ENCODE results near the gene PRUNE1. TPM values are rescaled to one million over a fixed set of nuclear protein-coding genes. Genes with fewer than 3 reads are reported as not detected.

The PRUNE1 gene
- total RNA-seq, 1 experiment from 2014 or later = 24.5 TPM

- Mint-ChIP-seq H3K27me3 (ENCODE audit: low read depth) (no peaks in the 10 kb centered on the region), H3K4me3 (no peak overlapping the region), H3K4me1 (peaks cover 9% of the 10 kb centered on the region), H3K36me3 (peaks cover 2% of the 10 kb centered on the region; the same call in 1 of the 2 replicates), H3K27ac (no peak overlapping the region), H3K9me3 (no peaks in the 10 kb centered on the region)
- DNase-seq (ENCODE audit: low spot score) (no peak), ATAC-seq (no peak)
- CTCF ChIA-PET = interaction anchor here (1.0 kb wide), 1 partner anchor 11 kb away, joined by 4 read pairs; no protein-coding TSS in a partner anchor
- POLR2A ChIA-PET = no interaction called here
- TF ChIP-seq GABPB1 (CRISPR knock-in tag; IDR thresholded peaks at IDR 0.05) (peak; percentile 21; the same call in 1 of the 2 replicates), ETV6 (CRISPR knock-in tag; IDR thresholded peaks at IDR 0.05) (no peak)
Observed at GRCh38 chr1:151012684-151013471, 4.6 kb downstream of the PRUNE1 start.

DNA sequence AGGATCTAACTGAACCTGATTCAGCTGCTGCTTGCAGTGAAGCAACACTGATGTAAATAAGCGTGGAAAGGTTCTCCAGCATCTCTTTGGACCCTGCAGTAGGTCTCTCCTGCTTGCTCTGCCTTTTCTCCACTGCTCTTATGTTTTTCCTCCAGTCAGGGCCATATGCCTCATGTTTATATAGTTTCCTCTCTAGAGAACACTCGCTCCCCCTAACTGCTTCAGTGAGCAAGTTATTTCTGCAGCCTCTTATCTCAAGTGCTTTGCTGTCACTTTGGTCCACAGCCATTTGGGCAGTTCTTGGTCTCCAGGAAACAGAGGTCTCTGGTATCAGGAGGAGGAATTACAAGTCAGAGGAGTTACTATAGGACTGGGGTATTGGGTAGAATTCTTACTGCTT, 5.3 kb downstream of the PRUNE1 start:
- ChIA-PET POLR2A (no interaction called here), CTCF (interaction anchor here (1.0 kb wide), 1 partner anchor 11 kb away, joined by 4 read pairs; no protein-coding TSS in a partner anchor)
- Mint-ChIP-seq H3K9me3 (no peaks in the 10 kb centered on the region), H3K27ac (no peak overlapping the region), H3K36me3 (peaks cover 8% of the 10 kb centered on the region), H3K27me3 (ENCODE audit: low read depth) (no peaks in the 10 kb centered on the region), H3K4me3 (no peak overlapping the region), H3K4me1 (peaks cover 7% of the 10 kb centered on the region)
- no peak for TF ChIP-seq NFE2L1 (CRISPR knock-in tag; IDR thresholded peaks at IDR 0.05)
- no peak for TF ChIP-seq NFATC4 (CRISPR knock-in tag; IDR thresholded peaks at IDR 0.05)
- TF ChIP-seq, protein P1, sequence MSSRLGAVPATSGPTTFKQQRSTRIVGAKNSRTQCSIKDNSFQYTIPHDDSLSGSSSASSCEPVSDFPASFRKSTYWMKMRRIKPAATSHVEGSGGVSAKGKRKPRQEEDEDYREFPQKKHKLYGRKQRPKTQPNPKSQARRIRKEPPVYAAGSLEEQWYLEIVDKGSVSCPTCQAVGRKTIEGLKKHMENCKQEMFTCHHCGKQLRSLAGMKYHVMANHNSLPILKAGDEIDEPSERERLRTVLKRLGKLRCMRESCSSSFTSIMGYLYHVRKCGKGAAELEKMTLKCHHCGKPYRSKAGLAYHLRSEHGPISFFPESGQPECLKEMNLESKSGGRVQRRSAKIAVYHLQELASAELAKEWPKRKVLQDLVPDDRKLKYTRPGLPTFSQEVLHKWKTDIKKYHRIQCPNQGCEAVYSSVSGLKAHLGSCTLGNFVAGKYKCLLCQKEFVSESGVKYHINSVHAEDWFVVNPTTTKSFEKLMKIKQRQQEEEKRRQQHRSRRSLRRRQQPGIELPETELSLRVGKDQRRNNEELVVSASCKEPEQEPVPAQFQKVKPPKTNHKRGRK (CRISPR knock-in tag; IDR thresholded peaks at IDR 0.05; ENCODE audit: borderline replicate concordance) = no peak
- TF ChIP-seq, protein P2, sequence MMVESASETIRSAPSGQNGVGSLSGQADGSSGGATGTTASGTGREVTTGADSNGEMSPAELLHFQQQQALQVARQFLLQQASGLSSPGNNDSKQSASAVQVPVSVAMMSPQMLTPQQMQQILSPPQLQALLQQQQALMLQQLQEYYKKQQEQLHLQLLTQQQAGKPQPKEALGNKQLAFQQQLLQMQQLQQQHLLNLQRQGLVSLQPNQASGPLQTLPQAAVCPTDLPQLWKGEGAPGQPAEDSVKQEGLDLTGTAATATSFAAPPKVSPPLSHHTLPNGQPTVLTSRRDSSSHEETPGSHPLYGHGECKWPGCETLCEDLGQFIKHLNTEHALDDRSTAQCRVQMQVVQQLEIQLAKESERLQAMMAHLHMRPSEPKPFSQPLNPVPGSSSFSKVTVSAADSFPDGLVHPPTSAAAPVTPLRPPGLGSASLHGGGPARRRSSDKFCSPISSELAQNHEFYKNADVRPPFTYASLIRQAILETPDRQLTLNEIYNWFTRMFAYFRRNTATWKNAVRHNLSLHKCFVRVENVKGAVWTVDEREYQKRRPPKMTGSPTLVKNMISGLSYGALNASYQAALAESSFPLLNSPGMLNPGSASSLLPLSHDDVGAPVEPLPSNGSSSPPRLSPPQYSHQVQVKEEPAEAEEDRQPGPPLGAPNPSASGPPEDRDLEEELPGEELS (CRISPR knock-in tag; IDR thresholded peaks at IDR 0.05) = no peak
- TF ChIP-seq OVOL2 (CRISPR knock-in tag; IDR thresholded peaks at IDR 0.05; ENCODE audit: borderline replicate concordance) = no peak
- no peak for TF ChIP-seq ZBTB43 (CRISPR knock-in tag; IDR thresholded peaks at IDR 0.05)
- DNase-seq (ENCODE audit: low spot score) (no peak), ATAC-seq (no peak)

- peak; percentile 92 for DNase-seq (ENCODE audit: low spot score)
- peak overlapping the region; percentile 33; the same call in 1 of the 2 replicates for H3K27ac Mint-ChIP-seq
- ATAC-seq = peak; percentile 100
- H3K36me3 Mint-ChIP-seq = peaks cover 32% of the 10 kb centered on the region
- no peaks in the 10 kb centered on the region for H3K4me1 Mint-ChIP-seq
- H3K27me3 Mint-ChIP-seq (ENCODE audit: low read depth) = no peaks in the 10 kb centered on the region
- H3K4me3 Mint-ChIP-seq = no peak overlapping the region
- POLR2A ChIA-PET = interaction anchor here (0.5 to 1.0 kb wide), 6 partner anchors 14 to 380 kb away, joined by 3 to 4 read pairs (median 3); partner anchors contain the start of genes C1orf56 and GABPB2
- CTCF ChIA-PET = interaction anchor here (0.5 to 3.6 kb wide), 30 partner anchors 12 to 391 kb away, joined by 3 to 28 read pairs (median 4); partner anchors contain the start of genes ANXA9, BNIPL, C1orf56 and CDC42SE1
- H3K9me3 Mint-ChIP-seq = no peaks in the 10 kb centered on the region
- TF ChIP-seq ZNF219 (CRISPR knock-in tag; IDR thresholded peaks at IDR 0.05; ENCODE audit: borderline replicate concordance) (no peak), SMAD4 (CRISPR knock-in tag; IDR thresholded peaks at IDR 0.05) (no peak), MXD4 (CRISPR knock-in tag; IDR thresholded peaks at IDR 0.05; ENCODE audit: borderline replicate concordance) (no peak), ESRRA (CRISPR knock-in tag; IDR thresholded peaks at IDR 0.05; ENCODE audit: borderline replicate concordance) (no peak), EMX1 (CRISPR knock-in tag; IDR thresholded peaks at IDR 0.05) (no peak)
- TF ChIP-seq, protein P3, sequence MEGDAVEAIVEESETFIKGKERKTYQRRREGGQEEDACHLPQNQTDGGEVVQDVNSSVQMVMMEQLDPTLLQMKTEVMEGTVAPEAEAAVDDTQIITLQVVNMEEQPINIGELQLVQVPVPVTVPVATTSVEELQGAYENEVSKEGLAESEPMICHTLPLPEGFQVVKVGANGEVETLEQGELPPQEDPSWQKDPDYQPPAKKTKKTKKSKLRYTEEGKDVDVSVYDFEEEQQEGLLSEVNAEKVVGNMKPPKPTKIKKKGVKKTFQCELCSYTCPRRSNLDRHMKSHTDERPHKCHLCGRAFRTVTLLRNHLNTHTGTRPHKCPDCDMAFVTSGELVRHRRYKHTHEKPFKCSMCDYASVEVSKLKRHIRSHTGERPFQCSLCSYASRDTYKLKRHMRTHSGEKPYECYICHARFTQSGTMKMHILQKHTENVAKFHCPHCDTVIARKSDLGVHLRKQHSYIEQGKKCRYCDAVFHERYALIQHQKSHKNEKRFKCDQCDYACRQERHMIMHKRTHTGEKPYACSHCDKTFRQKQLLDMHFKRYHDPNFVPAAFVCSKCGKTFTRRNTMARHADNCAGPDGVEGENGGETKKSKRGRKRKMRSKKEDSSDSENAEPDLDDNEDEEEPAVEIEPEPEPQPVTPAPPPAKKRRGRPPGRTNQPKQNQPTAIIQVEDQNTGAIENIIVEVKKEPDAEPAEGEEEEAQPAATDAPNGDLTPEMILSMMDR (IDR thresholded peaks at IDR 0.05) = peak; percentile 67
- TF ChIP-seq, protein P4, sequence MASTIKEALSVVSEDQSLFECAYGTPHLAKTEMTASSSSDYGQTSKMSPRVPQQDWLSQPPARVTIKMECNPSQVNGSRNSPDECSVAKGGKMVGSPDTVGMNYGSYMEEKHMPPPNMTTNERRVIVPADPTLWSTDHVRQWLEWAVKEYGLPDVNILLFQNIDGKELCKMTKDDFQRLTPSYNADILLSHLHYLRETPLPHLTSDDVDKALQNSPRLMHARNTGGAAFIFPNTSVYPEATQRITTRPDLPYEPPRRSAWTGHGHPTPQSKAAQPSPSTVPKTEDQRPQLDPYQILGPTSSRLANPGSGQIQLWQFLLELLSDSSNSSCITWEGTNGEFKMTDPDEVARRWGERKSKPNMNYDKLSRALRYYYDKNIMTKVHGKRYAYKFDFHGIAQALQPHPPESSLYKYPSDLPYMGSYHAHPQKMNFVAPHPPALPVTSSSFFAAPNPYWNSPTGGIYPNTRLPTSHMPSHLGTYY (CRISPR knock-in tag; IDR thresholded peaks at IDR 0.05) = 0 out of 2 replicates have a peak, but pooled peaks have one; percentile 56
- TF ChIP-seq, protein P5, sequence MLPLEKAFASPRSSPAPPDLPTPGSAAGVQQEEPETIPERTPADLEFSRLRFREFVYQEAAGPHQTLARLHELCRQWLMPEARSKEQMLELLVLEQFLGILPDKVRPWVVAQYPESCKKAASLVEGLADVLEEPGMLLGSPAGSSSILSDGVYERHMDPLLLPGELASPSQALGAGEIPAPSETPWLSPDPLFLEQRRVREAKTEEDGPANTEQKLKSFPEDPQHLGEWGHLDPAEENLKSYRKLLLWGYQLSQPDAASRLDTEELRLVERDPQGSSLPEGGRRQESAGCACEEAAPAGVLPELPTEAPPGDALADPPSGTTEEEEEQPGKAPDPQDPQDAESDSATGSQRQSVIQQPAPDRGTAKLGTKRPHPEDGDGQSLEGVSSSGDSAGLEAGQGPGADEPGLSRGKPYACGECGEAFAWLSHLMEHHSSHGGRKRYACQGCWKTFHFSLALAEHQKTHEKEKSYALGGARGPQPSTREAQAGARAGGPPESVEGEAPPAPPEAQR (CRISPR knock-in tag; IDR thresholded peaks at IDR 0.05) = no peak
Observed at GRCh38 chr1:151024540-151025146, 16.4 kb downstream of the PRUNE1 start.
